Heart left ventricle (tissue), 13 donors: ENCODE results near the gene CSTF3.

Source experiments
- POLR2A ChIP-seq, 2 donors: fragments of 450-650 bp; IDR thresholded peaks; one replicate each; pipeline ENCODE4 v1.6.1; 2017; ENCODE audit warnings: antibody characterized with exemption in 2 of 2, mild to moderate bottlenecking in 2 of 2, moderate library complexity in 2 of 2
- TF ChIP-seq, protein P1 (sequence below), 12 donors: fragments of 200-600 bp; sonication (generic) in 4 of 12; IDR thresholded peaks; one replicate each; pipeline versions ENCODE4 v1.5.0 to v1.8.0; 2018 to 2022; ENCODE audit warnings: antibody characterized with exemption in 12 of 12, mild to moderate bottlenecking in 5 of 12
- donor health status: ischemic (EF 13 %, LVEDD 7.1; RV severe dilation, severe dysfunction).
- donor health status: DM: no; HTN: yes; CAD: no.
- donor health status: DM: no; HTN: no; CAD: no.
- donor health status: ischemic (EF 25% LVEDD 6.9; RV normal size, moderate dysfunction).
- donor health status: ischemic (EF 25% LVEDD 5.7; RV mildly dilated, moderate dysfunction).
- donor health status: ischemic (EF 35%, LVEDD 5.7; RV mildly dilated, moderate dysfunction).
- donor health status: nonischemic (EF 11% LVEDD 7.7; RV severe dilation, severe dysfunction).
- donor health status: DM: yes; HTN: yes; CAD: no.
- donor health status: PGD.
- donor health status: ischemic (EF 29% LVEDD 5.4; RV normal size, mild dysfunction).
- donor health status: nonischemic (EF 23%, LVEDD 6.1; RV moderate dilation, normal function).

- TF ChIP-seq, protein P1, sequence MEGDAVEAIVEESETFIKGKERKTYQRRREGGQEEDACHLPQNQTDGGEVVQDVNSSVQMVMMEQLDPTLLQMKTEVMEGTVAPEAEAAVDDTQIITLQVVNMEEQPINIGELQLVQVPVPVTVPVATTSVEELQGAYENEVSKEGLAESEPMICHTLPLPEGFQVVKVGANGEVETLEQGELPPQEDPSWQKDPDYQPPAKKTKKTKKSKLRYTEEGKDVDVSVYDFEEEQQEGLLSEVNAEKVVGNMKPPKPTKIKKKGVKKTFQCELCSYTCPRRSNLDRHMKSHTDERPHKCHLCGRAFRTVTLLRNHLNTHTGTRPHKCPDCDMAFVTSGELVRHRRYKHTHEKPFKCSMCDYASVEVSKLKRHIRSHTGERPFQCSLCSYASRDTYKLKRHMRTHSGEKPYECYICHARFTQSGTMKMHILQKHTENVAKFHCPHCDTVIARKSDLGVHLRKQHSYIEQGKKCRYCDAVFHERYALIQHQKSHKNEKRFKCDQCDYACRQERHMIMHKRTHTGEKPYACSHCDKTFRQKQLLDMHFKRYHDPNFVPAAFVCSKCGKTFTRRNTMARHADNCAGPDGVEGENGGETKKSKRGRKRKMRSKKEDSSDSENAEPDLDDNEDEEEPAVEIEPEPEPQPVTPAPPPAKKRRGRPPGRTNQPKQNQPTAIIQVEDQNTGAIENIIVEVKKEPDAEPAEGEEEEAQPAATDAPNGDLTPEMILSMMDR (IDR thresholded peaks at IDR 0.05) = no peak
- TF ChIP-seq POLR2A (IDR thresholded peaks at IDR 0.05) = no peak
Observed at GRCh38 chr11:33103836-33104235, 57.4 kb downstream of the CSTF3 start.
